ENCODE results near the gene RUNDC3A.

- no peak for TF ChIP-seq CTCF (conservative IDR thresholded peaks at IDR 0.05 in 1 of 2, IDR thresholded peaks at IDR 0.05 in 1 of 2; ENCODE audit: extremely low read depth in 1 of 2, insufficient read depth in 1 of 2, low read depth in 1 of 2, low read length in 2 of 2)
- no peak for TF ChIP-seq EZH2 (IDR thresholded peaks at IDR 0.05; ENCODE audit: borderline replicate concordance, low read length)
Observed at GRCh38 chr17:44308320-44308818, at the start of gene RUNDC3A.
